ENCODE measurements around the gene PLTP.

PLTP gene

DNA sequence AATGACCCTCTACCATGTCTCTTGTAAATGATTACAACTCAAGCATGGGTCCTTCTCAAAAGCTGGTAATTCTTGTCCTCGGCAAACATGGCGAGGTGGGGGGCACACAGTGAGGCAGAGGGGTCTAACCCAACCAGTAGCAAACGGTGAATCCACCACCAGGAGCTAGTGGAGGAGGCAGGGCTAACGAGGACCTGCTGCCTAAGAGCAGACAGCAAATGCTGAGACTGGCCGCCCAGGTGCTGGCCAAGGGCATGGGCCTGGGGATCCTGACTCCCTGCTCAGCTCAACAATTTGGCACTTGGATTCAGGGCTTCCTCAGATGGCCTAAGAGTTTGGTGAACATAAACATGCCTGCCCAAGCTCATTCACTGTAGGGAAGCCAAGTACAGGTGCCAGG is 40.9 kb upstream of the PLTP start:
- H3K27ac ChIP-seq = no peak overlapping the region
- TF ChIP-seq, protein P1, sequence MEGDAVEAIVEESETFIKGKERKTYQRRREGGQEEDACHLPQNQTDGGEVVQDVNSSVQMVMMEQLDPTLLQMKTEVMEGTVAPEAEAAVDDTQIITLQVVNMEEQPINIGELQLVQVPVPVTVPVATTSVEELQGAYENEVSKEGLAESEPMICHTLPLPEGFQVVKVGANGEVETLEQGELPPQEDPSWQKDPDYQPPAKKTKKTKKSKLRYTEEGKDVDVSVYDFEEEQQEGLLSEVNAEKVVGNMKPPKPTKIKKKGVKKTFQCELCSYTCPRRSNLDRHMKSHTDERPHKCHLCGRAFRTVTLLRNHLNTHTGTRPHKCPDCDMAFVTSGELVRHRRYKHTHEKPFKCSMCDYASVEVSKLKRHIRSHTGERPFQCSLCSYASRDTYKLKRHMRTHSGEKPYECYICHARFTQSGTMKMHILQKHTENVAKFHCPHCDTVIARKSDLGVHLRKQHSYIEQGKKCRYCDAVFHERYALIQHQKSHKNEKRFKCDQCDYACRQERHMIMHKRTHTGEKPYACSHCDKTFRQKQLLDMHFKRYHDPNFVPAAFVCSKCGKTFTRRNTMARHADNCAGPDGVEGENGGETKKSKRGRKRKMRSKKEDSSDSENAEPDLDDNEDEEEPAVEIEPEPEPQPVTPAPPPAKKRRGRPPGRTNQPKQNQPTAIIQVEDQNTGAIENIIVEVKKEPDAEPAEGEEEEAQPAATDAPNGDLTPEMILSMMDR (conservative IDR thresholded peaks at IDR 0.05) = no peak

DNA sequence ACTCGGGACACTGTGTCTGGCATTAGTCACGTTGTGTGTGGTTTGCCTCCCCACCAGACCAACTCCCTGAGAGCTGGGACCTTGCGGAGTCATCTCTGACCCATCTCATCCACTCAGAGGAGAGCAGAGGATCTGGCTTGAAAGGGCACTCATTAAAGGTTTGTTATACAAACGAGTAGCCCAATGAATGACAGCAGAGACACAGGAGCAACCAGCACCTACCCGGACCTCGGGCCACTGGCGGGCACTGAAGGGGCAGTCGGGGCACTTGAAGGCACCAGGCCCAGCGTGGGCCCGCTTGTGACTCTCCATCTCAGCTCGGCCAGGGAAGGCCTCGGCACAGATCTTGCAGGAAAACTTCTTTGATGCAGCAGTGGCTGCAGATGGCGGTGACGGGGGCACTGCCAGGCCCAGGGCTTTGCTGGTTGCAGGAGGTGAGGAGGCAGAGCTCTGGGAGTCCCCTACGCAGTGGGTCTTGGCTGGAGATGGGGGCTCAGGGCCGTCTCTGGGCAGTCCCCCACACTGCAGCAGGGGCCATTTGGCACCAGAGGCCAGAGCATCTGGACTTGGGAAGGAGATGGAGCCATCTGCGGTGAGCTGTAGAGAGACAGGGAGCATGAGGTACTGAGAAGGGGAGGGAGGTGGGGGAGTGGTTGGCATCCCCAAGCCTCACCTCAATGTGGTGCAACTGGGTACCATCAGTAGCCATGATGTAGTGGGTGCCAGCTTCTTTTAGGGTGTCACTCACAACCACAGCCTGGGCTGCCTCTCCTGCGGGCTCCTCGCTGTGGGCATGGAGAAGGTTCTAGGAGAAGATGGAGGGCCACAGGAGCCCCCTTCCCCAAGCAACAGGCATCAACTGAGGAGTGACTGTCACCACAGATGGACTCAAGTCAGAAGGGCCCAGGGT is 40.2 kb upstream of the PLTP start:
- H3K27ac ChIP-seq = no peak overlapping the region
- TF ChIP-seq, protein P1 (conservative IDR thresholded peaks at IDR 0.05) = no peak

DNA sequence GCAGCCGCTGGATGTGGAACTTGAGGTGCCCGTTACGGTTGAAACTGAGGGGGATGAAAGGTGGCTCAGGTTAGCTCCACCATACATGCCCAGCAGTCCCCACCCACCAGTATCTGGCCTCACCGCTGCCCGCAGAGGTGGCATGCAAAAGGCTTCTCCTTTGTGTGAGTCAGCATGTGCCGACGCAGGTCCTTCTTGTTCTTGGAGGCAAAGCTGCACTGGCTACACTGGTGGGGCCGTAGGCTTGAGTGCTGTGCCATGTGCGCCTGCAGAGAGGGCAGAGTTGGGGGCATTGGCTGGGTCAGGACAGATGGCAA is 38.3 kb upstream of the PLTP start:
- TF ChIP-seq, protein P1 (conservative IDR thresholded peaks at IDR 0.05) = no peak
- H3K27ac ChIP-seq = no peak overlapping the region

DNA sequence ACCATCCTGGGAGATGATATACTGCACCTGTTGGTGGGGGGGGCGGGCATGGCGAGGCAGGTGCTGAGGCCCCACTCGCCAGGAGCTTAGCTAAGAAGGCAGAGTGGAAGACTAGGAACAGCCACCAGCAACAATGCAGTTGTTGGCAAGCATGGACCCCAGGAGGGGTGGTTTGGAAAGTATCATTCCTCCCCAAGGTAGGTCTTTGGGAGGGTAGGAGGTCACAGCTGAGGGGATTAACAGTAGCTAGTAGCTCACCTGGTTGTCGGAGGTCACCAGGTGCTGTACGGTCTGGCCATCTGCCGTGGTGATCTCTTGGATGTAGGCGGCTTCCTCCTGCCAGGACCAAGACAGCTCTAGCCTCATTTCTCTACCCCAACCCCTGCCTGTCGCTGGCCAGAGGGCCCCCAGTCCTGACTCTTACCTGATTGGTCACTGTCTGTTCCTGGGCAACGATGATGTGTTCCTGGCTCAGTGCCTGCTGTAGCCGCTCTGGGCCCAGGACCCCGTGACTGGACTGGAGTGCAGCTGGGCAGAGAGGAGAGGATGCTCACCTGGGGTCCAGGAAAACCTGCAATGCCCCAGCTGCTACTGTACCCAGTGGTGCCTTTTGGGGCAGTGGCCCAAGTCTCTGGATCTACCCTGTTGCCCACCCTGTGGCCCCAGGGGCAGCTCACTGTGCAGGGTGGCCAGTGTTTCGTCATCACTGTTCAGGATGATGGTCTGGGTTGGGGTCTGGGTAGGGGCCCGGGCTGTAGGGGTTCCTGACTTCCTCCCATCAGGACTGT is 37.8 kb upstream of the PLTP start:
- H3K27ac ChIP-seq = no peak overlapping the region
- TF ChIP-seq, protein P1 (conservative IDR thresholded peaks at IDR 0.05) = no peak

DNA sequence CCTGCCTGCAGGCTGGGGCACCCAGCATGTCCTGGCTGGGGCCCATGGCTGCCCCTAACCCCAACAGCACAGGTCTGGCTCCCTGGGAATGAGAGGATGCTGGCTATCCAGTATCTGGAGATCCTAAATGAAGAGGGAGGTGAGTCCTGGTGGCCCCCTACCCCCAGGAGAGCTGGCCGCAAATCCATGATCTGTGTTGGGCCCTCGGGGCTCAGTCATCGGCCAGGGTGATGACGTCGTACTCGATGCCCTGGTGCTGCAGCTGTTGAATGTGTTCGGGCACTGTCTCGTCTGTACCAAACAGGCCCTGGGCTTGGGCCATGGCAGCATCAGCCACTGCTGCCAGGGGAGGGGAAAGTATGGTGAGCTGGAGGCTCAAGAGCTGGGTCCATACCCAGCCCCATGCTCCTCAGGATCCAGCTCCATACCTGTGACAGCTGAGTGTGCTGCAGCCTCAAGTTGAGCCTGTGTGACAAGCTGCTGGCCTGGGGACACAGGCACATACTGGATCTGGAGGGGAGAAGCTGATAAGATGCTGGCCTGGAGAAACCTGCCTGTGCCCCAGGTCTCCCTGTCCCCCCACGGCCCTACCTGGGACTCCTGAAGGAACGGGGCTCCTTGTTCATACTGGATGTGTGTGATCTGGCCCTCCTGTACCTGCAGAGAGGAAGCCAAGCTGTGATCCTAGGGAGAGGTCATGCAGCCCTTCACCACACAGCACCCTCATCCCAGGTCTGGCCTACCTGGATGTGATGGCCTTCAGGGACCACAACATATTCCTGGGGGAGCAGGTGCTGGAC is 37.0 kb upstream of the PLTP start:
- H3K27ac ChIP-seq = no peak overlapping the region
- TF ChIP-seq, protein P1 (conservative IDR thresholded peaks at IDR 0.05) = no peak

DNA sequence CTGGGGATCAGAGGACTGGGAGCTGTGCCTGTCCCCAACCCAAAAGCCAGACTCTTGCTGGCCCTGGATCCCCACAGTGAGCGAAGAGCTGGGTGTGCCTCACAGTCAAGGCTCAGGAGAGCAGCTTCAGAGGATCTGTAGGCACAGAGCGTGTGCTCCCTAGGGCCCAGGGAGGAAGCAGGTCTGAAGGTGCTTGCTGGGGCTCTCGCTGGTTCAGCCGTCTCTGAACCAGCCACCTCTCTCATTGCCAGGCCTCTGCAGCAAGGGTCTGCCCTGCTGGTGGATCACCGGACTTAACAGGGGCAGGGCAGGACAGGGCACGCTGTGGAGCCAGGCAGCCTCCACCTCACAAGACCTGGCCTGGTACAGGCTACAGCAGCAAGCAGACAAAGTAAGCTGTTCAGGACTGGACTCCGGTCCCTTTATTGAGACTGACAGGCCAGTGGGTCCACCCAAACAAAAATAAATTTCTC is 36.3 kb upstream of the PLTP start:
- TF ChIP-seq, protein P1 (conservative IDR thresholded peaks at IDR 0.05) = no peak
- H3K27ac ChIP-seq = no peak overlapping the region

Measured in VCaP (cell line).